ELF-1 (cell line): ENCODE results near the gene SLC4A3.
A peak's percentile ranks its signal among the peaks of the same experiment; 100 is the strongest.
"Not testable (repeated sequence)": the region's sequence is repeated elsewhere in the genome, so short reads cannot be mapped to it uniquely, and the experiment has no call there.

Experiments used
- DNase-seq: peaks from one replicate; pipeline ENCODE4 v3.0.0-alpha.2; 2016; ENCODE audit warnings: low read depth, low spot score

SLC4A3 gene

DNA sequence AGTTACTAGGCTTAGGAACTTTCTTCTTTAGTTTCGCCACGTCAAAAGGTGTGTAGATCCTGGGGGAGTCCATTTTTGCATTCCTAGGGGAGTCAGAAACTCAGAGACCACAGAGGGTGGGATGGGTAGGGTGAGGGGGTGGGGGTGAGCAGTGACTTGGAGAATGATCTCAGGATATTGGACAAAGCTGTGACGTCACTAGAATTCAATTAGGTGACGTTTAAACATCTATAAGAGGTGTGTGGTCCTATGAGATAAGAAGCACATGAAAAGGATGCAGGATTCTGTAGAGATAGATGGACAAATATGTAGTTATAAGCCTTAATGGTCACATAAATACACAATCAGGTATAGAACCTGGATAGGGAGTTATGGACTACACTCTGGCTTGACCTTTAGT is 21.5 kb downstream of the SLC4A3 start:
- DNase-seq: no peak

DNA sequence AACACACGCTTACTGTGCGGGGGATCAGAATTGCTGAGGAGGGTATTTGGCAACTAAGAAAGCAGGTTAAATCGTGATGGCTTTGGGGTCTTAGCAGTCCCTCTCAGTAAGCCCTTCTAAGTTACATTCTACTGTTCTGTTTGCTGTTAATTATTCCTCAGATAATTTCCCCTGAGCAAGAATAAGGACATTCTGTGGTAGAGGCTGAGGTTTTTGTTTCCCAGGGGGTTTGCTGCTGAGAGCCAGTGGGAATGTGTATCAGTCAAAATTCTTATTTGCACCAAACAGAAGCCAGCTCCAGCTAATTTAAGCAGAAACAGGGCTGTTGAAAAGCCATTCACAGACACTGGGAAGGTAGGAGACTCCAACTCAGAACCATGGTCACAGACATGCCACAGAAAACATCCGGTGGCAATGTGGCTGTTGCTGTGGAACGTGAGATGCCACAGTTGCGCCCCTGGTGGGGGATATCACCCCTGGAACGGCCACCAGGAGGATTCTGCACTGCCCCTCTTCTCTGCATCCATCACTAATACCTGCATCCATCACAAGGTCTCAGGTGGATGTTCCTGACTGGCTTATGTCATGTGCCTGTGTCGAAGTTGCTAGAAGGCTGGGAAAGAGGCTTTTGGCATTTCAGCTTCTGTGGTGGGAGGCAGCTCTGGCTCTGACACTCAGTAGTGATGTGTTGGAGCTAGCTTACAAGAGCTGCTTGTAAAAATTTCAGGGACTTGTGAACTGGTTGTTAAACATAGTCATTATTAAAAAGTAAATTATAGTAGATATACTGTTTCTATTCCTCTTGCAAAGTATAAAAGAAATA is 23.2 kb downstream of the SLC4A3 start:
- no peak for DNase-seq

GRCh38 chr2:219651656-219652055 is 24.2 kb downstream of the SLC4A3 start:
- DNase-seq: not testable (repeated sequence)

DNA sequence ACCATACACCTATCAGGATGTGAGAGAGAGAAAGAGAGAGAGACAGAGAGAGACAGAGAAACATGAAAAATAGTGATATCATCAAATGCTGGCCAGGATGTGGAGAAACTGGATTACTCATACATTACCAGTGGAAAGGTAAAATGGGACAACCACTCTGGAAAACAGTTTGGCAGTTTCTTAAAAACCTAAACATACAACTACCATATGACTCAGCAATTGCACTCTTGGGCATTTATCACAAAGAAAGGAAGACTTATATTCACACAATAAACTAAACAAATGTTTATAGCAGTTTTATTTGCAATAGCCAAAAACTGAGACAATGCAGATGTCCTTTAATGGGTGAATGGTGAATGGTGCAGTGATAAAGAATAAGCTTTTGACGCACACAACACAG is 29.1 kb downstream of the SLC4A3 start:
- DNase-seq: no peak

DNA sequence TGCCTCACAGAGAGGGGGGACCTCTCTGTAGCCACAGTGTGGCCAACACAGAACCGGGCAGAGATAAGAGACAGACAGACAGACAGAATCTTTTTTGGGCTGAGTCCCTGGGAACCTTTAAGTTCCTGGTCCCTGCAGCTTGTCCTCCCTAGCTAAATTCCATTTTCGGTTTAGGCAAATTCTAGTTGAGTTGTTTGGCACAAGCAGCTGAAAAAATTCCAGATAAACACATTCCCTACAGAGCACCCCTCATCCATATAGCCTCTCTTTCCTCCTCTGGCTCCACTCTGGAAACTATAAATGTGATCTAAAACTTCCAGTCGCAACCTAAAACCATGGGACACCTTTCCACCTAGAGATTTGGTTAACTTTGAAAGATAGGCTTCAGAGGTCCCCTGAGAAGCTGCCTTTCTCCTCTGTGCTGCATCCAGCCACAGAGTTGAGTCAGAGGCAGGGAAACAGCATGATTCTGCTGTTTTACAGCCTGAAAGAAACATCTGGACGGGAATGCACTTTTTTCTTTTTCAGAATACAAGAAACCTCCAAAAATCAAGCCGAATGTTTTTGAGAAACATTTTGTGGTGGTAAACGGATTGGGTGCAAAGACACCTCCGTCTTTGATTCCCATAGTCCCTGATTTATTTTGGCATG is 30.9 kb downstream of the SLC4A3 start:
- no peak for DNase-seq

- no peak for DNase-seq
Measured at GRCh38 chr2:219658874-219659273, 31.4 kb downstream of the SLC4A3 start.

DNA sequence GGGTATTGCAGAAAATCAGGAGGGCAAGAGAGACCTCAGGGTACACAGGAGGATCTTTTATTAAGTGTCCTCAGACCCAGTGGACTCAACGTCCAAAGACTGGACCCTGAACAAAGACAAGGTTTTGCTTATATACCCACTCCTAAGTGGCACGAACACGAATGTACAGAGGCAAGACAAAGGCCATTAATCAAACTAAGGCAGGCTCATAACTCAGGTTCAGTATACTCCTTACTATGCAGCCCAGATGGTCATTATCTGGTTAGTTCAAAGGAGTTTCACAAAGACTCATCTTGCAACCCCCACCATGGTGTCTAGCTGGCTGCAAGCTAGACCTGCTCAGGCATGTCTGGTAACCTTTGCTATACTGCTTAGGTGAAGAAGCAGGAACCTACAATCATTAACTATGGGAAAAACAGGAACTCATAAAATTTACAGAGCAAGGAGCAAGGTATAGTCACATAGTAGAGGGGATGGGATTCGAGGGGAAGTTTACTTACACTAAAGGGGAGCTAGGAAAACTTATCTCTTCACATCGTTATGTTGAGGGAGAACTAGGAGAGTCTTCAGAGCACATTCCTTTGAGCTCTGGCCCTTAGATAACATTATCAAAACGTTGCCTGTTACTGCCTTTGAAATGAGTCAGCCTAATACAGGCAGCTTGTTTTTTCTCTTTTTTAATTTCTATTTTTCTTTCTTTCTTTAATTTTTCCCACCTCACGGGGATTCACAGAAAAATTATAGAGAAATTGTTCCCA is 33.9 kb downstream of the SLC4A3 start:
- no peak for DNase-seq

DNA sequence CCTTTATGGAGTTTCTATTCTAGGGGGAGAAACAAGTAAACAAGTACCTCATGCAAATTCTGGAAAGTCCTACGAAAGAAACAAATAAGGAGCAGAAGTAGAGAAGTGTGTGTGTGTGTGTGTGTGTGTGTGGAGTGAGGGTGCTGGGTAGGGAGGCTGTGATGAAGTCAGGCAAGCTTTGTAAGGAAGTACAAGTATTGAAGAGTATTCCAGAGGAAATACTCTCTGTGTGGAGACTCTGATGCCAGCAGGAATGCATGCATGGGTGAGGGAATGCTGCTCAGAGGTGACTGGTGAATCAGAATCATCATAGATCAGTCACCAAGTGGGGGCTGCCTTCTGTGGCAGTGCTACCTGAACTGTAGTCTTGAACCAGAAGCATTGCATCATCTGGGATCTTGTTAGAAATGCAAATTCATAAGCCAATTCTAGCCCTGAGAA is 34.5 kb downstream of the SLC4A3 start:
- DNase-seq: peak; percentile 58

DNA sequence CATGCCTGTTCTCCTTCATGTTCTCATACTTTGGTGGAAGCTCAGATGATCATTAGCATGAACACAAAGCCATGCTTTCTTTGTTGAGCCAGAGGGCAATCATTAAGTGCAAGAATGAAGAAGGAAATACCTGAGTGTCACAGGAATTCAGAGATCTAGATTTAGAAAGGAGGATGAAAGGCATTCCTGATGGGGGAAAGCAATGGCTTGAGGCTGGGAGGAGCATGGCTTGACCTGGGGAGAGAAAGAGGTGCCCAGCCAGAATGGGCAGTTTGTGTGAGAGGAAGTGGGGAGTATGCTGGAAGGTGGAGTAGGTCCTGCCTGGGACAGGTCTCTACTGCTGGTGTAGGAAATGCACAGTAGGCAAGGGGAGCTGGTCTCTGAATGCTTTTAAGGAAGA is 35.1 kb downstream of the SLC4A3 start:
- peak; percentile 95 for DNase-seq

DNA sequence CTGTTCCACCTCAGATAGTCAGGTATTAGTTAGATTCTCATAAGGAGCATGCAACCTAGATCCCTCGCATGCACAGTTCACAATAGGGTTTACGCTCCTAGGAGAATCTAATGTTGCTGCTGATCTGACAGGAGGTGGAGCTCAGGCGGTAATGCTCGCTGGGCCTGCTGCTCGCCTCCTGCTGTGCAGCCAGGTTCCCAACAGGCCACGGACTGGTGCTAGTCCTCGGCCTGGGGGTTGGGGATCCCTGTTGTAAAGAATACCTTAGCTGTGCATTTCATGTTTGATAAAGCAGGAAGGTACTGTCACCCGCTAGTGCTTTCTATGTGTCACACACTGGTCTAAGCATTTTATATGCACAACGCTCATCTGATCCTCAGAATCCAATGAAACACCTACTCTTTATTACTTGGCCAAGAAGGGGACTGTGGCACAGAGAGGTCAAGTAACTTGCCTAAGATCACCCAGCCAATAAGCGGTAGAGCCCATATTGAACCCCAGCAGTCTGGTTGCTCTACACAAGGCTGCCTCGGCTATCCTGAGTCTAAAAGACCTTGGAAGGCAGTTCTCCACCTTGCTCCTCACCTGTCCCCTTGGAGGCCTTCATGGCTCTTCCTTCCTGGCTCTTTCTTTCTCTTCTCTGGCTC is 35.8 kb downstream of the SLC4A3 start:
- peak; percentile 48 for DNase-seq

- no peak for DNase-seq
Measured at GRCh38 chr2:219664041-219664440, 36.6 kb downstream of the SLC4A3 start.

DNA sequence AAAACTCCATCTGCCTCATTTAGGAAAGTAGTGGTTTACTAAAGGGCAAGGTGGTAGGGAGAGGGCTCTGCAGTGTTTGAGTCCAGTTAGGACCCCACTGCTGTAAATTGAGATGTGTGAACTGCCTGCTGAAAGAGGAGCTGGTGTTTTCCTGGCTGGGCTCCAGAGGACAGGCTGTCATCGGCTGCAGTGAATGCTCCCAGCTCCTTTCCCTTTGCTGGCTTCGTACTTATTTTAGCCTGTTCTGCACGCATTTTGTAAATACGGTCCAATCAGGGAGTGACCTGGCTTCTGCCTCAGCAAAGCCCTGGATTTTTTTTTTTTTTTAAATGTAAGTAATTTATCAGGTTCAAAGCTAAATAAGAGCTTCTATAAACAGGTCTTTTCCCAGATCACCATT is 37.5 kb downstream of the SLC4A3 start:
- no peak for DNase-seq

DNA sequence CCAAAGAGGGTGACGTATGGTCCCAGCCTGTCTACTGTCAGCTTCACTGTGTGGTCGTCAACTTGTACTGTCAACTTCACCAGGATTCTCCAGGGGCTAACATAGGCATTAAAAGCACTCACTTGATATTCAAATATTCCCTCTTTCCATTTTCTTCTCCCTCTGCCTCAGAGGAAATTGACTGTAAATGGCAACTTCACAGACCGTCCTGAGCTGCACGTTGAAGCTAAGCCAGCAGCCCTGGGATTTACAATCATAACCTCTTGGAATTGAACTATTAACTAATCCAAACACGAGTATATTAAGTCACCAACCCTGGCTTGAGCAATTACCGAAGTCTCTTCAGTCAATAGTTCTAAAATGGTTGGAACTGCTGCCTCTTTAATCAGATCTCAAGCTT is 38.5 kb downstream of the SLC4A3 start:
- DNase-seq: no peak

- DNase-seq: no peak
Measured at GRCh38 chr2:219668316-219668715, 40.9 kb downstream of the SLC4A3 start.

- no peak for DNase-seq
Measured at GRCh38 chr2:219670386-219670785, 43.0 kb downstream of the SLC4A3 start.

DNA sequence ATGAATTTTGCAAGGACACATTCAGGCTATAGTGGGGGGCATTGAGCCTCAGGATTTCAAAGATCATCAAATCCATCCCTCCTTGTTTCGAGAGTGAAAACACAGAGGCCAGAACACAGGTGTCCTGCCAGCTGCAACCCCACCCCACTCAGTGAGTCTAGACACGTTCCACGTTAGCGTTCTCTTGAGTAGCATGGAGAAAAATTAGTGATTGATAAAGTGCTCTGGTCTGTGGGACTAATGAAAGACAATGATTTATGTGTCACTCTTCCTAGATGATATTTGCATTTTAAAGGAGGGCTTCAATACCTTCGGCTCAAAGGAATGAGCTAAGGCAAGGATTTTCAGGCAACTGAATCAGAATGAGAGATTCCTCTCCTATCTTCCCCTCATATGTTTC is 43.8 kb downstream of the SLC4A3 start:
- no peak for DNase-seq

GRCh38 chr2:219672406-219672805 is 45.0 kb downstream of the SLC4A3 start:
- no peak for DNase-seq

DNA sequence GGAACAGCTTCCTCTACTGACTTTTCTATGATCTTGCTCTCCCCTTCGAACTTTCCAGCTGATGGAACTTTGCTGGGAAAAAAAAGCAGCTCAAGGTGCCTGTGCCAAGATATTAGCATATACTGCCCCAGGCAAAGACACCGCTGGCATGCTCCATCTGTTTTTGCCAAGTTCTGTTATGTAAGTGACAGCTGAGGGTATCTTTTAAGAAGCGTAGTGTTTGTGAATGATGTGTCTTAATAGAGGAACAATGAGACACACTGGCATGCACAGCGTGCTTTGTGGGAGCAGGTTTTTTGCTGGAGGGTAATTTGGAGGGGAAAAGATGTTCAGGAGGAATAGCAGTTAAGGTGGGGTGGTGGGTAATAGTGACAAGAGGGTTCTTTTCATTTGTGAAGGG is 47.8 kb downstream of the SLC4A3 start:
- DNase-seq: no peak

- DNase-seq: no peak
Measured at GRCh38 chr2:219676586-219676985, 49.2 kb downstream of the SLC4A3 start.

- no peak for DNase-seq
Measured at GRCh38 chr2:219679041-219679440, 51.6 kb downstream of the SLC4A3 start.

GRCh38 chr2:219679571-219679970 is 52.1 kb downstream of the SLC4A3 start:
- no peak for DNase-seq
